Measurements from ENCODE around the gene THUMPD3.

The THUMPD3 gene

DNA sequence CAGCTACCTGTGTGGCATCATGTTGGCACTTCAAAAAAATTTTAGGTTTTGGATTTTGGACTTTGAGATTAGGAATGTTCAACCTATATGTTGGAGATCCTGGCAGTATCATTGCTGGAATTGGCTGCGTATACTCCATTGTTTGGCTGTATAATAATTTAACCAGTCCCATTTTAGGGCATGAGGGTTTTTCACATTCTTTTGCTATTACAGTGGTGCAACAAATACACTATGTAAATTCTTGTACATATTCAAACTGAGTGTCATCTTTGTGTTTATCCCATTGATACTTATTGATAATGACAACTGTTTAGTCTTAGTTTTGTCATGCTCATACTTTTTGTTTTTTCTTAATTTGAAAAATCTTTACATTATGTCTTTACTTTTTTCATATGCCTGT, 6.7 kb downstream of the THUMPD3 start:
- Histone ChIP-seq H3K27ac (ENCODE audit: low read depth, low read length) (no peak overlapping the region), H3K9ac (ENCODE audit: low read length) (no peak overlapping the region), H3K9me3 (ENCODE audit: low read length) (no peaks in the 10 kb centered on the region), H3K27me3 (ENCODE audit: control insufficient read depth in 1 of 2, insufficient read depth in 2 of 2, low read length in 2 of 2) (no peaks in the 10 kb centered on the region), H3K4me1 (ENCODE audit: insufficient read depth, low read length) (peaks cover 5% of the 10 kb centered on the region), H3K4me3 (ENCODE audit: low read depth in 1 of 2, low read length in 2 of 2) (no peak overlapping the region), H3K36me3 (ENCODE audit: insufficient read depth, low read length) (peaks cover 79% of the 10 kb centered on the region)

DNA sequence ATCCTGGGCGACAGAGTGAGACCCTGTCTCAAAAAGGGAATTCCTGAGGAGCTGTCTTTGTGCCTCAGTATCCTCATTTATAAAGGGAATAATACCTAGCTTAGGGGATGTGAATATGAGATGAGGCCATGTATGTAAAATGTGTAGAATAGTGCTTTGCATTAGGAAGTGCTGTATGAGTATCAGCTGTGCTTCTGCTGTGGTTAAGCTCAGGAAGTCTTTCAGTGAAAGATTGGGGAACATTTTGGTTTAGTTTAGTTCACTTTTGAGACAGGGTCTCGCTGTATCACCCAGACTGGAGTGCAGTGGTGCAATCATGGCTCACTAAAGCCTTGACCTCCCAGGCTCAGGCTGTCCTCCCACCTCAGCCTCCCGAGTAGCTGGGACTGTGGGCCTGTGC, 10.6 kb downstream of the THUMPD3 start:
- no peak overlapping the region for H3K4me3 ChIP-seq (ENCODE audit: low read depth in 1 of 2, low read length in 2 of 2)
- H3K4me1 ChIP-seq (ENCODE audit: insufficient read depth, low read length), result no peaks in the 10 kb centered on the region
- no peaks in the 10 kb centered on the region for H3K9me3 ChIP-seq (ENCODE audit: low read length)
- H3K27me3 ChIP-seq (ENCODE audit: control insufficient read depth in 1 of 2, insufficient read depth in 2 of 2, low read length in 2 of 2), result no peaks in the 10 kb centered on the region
- no peak overlapping the region for H3K27ac ChIP-seq (ENCODE audit: low read depth, low read length)
- no peak overlapping the region for H3K9ac ChIP-seq (ENCODE audit: low read length)
- peaks cover 83% of the 10 kb centered on the region for H3K36me3 ChIP-seq (ENCODE audit: insufficient read depth, low read length)

DNA sequence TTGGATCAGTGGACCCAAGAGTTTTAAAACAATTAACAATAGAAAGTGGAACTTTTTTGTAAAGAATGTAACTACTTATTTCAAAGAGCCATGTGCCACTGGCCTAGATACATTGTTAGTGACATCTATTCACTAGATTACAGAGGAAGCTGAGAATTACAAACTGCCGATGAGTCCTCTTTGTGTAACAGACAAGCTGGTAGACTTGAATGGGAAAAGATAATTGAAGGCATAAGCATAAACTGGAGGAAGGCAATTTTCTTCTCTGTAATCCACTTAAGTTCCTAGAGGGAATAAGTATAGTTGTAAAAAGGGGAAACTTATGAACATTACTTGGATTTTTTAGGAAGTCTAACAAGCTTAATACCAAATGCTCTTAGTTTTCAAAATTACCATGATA, 15.1 kb downstream of the THUMPD3 start:
- no peak overlapping the region for H3K27ac ChIP-seq (ENCODE audit: low read depth, low read length)
- no peaks in the 10 kb centered on the region for H3K4me1 ChIP-seq (ENCODE audit: insufficient read depth, low read length)
- H3K36me3 ChIP-seq (ENCODE audit: insufficient read depth, low read length), result peaks cover 63% of the 10 kb centered on the region
- no peak overlapping the region for H3K4me3 ChIP-seq (ENCODE audit: low read depth in 1 of 2, low read length in 2 of 2)
- no peaks in the 10 kb centered on the region for H3K9me3 ChIP-seq (ENCODE audit: low read length)
- H3K9ac ChIP-seq (ENCODE audit: low read length), result no peak overlapping the region
- H3K27me3 ChIP-seq (ENCODE audit: control insufficient read depth in 1 of 2, insufficient read depth in 2 of 2, low read length in 2 of 2), result no peaks in the 10 kb centered on the region

DNA sequence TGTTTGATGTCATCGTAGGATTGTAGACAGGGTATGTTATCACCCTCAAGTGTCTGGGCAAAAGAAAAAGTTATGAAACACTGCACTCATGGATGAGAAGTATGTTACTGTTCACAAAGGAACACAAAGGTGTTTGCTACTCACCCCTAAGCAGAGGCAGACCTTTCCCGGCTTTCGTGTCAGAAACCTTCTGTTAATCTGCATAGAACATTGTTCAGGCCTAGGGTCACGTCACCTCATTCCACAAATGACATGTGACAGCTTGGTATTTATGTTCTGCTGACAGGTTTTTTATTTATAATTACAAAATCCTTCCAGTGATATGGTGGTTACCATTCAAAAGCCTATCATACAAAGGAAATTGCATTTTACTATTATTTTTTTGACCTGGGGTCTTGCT, 16.5 kb downstream of the THUMPD3 start:
- Histone ChIP-seq H3K36me3 (ENCODE audit: insufficient read depth, low read length) (peaks cover 65% of the 10 kb centered on the region), H3K9ac (ENCODE audit: low read length) (no peak overlapping the region), H3K27me3 (ENCODE audit: control insufficient read depth in 1 of 2, insufficient read depth in 2 of 2, low read length in 2 of 2) (no peaks in the 10 kb centered on the region), H3K27ac (ENCODE audit: low read depth, low read length) (no peak overlapping the region), H3K4me1 (ENCODE audit: insufficient read depth, low read length) (no peaks in the 10 kb centered on the region), H3K9me3 (ENCODE audit: low read length) (no peaks in the 10 kb centered on the region), H3K4me3 (ENCODE audit: low read depth in 1 of 2, low read length in 2 of 2) (no peak overlapping the region)

DNA sequence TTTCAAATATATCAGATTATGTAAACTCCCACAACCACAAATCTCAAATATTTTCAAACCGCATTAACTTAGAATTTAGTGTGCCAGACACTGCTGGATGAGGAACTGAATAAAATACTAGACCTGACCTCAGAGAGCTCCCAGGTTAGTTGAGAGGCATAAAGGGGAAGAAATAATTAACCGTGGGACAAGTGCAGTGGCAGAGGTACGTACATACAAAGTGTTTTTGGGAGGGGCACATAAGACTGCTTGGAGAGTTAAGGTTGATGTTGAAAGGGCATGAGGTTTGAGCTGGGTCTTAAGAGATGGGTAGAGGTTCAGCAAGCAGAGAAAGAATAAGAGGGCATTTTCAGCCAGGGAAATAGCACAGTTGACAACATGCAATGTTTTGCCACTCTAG, 17.2 kb downstream of the THUMPD3 start:
- no peaks in the 10 kb centered on the region for H3K9me3 ChIP-seq (ENCODE audit: low read length)
- H3K4me3 ChIP-seq (ENCODE audit: low read depth in 1 of 2, low read length in 2 of 2), result no peak overlapping the region
- no peak overlapping the region for H3K27ac ChIP-seq (ENCODE audit: low read depth, low read length)
- no peak overlapping the region for H3K9ac ChIP-seq (ENCODE audit: low read length)
- no peaks in the 10 kb centered on the region for H3K4me1 ChIP-seq (ENCODE audit: insufficient read depth, low read length)
- H3K27me3 ChIP-seq (ENCODE audit: control insufficient read depth in 1 of 2, insufficient read depth in 2 of 2, low read length in 2 of 2), result no peaks in the 10 kb centered on the region
- H3K36me3 ChIP-seq (ENCODE audit: insufficient read depth, low read length), result peaks cover 65% of the 10 kb centered on the region

DNA sequence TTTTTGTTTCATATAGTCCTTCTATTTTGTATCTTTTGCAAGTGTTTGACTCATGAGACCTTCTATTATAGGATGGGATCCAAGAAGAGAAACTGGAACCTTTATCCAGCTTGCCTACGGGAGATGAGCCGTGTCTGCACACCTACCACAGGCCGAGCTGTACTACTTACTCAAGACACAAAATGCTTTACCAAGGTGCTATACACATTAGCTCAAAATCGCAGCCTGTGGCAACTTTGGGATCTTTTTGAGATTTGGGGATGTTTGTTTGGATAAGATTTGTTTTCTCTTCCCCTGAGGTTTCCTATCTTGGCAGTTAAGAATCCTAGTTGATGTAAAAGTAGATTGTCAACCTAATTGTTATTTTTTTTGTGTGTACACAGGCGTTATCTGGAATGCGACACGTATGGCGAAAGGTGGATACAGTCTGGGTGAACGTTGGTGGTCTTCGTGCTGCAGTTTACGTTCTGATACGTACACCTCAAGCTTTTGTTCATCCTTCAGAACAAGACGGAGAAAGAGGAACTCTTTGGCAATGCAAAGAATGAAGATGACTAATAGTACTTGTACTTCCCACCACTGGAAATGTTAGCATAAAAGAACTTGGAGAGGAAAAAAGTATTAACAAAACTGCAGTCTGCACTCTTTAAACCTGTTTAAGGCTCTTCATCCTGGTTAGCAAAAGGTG, 21.4 kb downstream of the THUMPD3 start:
- H3K27ac ChIP-seq (ENCODE audit: low read depth, low read length), result no peak overlapping the region
- no peaks in the 10 kb centered on the region for H3K4me1 ChIP-seq (ENCODE audit: insufficient read depth, low read length)
- H3K9ac ChIP-seq (ENCODE audit: low read length), result no peak overlapping the region
- H3K9me3 ChIP-seq (ENCODE audit: low read length), result no peaks in the 10 kb centered on the region
- H3K27me3 ChIP-seq (ENCODE audit: control insufficient read depth in 1 of 2, insufficient read depth in 2 of 2, low read length in 2 of 2), result no peaks in the 10 kb centered on the region
- H3K4me3 ChIP-seq (ENCODE audit: low read depth in 1 of 2, low read length in 2 of 2), result no peak overlapping the region
- peaks cover 75% of the 10 kb centered on the region for H3K36me3 ChIP-seq (ENCODE audit: insufficient read depth, low read length)

DNA sequence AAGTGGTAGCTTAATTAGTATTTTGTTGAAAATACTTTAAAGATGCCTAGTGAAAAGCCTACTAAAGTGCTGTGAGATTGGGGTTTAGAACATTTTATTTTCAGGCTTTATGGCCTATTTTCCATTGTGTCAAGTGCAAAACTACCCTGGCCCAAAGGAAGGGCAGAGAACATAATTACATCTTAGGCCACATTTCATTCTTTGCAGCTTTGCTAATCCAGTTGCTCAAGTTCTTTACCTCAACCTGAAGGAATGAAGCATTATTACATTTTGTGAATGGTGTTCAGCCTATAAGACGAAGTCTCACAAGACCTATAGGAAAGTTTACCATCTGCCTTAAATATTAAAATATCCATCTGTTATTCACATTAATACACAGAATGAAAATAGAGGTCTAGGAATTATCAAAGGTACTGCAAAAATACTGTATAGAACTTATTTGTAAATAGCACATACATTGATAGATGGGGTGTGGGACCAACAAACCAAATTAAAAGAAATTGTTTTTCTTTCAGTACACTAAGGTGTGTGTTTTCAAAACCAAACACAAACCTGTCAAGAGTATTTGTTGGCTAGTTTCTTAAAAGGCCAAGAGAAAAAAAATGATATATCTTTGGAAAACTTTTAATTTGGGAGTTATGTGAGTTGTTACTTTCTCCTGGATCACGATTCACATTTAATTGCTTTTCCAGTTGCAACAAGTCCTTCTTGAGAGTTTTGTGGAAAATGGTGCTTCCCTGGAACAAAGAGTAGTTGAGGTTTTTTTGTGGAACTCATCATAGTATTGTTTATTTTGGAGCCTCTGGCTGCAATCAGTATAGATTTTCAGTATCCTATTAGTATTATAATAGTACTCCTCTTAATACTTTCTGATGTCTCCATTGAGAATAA, 22.6 kb downstream of the THUMPD3 start:
- Histone ChIP-seq H3K4me3 (ENCODE audit: low read depth in 1 of 2, low read length in 2 of 2) (no peak overlapping the region), H3K36me3 (ENCODE audit: insufficient read depth, low read length) (peaks cover 76% of the 10 kb centered on the region), H3K9me3 (ENCODE audit: low read length) (no peaks in the 10 kb centered on the region), H3K4me1 (ENCODE audit: insufficient read depth, low read length) (no peaks in the 10 kb centered on the region), H3K9ac (ENCODE audit: low read length) (no peak overlapping the region), H3K27ac (ENCODE audit: low read depth, low read length) (no peak overlapping the region), H3K27me3 (ENCODE audit: control insufficient read depth in 1 of 2, insufficient read depth in 2 of 2, low read length in 2 of 2) (no peaks in the 10 kb centered on the region)

DNA sequence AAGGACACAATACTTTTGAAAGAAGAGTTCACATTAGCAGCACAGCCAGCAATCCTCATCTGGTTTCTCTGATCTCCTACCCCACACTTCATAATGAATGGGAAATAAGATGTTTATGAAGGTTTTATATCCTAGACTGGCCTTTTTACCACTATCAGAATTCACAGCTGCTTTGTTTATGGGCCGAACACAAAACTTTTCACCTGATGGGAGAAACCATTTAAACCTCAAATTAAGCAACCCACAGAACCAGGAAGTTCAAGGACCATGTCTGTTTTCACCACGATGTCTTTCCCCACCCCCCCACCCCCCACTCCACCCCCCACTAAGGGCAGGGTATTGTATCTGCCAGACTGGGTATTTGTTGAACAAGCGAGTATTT, 23.2 kb downstream of the THUMPD3 start:
- Histone ChIP-seq H3K36me3 (ENCODE audit: insufficient read depth, low read length) (peaks cover 82% of the 10 kb centered on the region), H3K4me3 (ENCODE audit: low read depth in 1 of 2, low read length in 2 of 2) (no peak overlapping the region), H3K9me3 (ENCODE audit: low read length) (no peaks in the 10 kb centered on the region), H3K27ac (ENCODE audit: low read depth, low read length) (no peak overlapping the region), H3K4me1 (ENCODE audit: insufficient read depth, low read length) (no peaks in the 10 kb centered on the region), H3K27me3 (ENCODE audit: control insufficient read depth in 1 of 2, insufficient read depth in 2 of 2, low read length in 2 of 2) (no peaks in the 10 kb centered on the region), H3K9ac (ENCODE audit: low read length) (no peak overlapping the region)

DNA sequence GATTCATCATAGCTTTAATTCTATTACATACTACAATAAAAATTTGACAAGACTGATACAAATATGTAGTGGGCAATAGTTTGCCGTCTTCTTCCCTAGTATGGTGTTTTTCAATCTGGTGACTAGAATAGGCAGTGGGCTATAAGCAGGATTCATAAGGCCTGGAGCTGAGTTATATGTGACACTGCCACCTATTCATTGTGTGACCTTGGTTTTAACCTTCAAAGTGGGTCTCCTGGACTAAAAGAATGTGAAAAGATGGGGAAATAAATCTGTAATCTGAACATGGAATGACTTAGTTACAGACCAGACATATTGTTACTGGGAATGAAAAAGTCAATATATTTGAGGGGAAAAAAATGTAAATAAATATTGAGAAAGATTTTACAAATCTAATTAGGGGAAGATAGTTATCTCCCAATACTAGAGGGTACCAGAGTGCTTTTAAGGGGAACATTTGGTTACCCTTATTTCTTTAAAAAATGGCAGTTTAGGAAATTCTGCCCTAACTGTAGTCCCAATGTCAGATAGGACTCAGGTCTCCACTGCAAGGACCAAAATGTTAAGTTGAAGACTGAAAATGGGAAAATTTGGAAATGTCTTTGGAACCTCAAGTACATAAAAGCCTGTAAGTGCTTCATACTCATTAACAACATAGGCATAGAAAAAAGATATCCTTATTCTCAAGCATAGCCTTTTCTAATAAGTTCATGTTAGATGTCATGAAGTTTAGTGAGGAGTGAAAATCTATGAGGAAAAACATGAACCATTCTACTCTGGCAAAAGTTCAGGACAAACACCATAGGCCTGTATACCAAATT, 23.9 kb downstream of the THUMPD3 start:
- Histone ChIP-seq H3K4me1 (ENCODE audit: insufficient read depth, low read length) (peaks cover 2% of the 10 kb centered on the region), H3K36me3 (ENCODE audit: insufficient read depth, low read length) (peaks cover 89% of the 10 kb centered on the region), H3K27ac (ENCODE audit: low read depth, low read length) (no peak overlapping the region)

DNA sequence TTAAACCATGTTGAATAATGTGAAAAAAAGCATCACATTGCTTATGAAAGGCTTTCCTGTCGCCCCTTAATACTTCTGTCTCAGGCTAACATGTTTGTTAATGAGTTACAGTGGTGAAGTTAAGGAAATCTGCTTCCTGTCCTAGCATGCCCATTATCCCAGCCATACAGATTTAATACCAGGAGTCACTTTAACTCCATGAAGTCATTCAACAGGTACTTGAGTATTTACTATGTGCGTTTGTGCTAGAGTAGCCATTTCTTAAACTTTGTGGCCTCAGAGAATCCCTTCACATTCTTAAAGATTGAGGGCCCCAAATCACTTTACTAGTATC, 24.4 kb downstream of the THUMPD3 start:
- Histone ChIP-seq H3K27me3 (ENCODE audit: control insufficient read depth in 1 of 2, insufficient read depth in 2 of 2, low read length in 2 of 2) (no peaks in the 10 kb centered on the region), H3K9ac (ENCODE audit: low read length) (no peak overlapping the region), H3K4me3 (ENCODE audit: low read depth in 1 of 2, low read length in 2 of 2) (no peak overlapping the region), H3K4me1 (ENCODE audit: insufficient read depth, low read length) (peaks cover 8% of the 10 kb centered on the region), H3K36me3 (ENCODE audit: insufficient read depth, low read length) (peaks cover 90% of the 10 kb centered on the region), H3K27ac (ENCODE audit: low read depth, low read length) (no peak overlapping the region), H3K9me3 (ENCODE audit: low read length) (no peaks in the 10 kb centered on the region)

More for the DNA sequence above, 23.9 kb downstream of the THUMPD3 start:
- H3K4me3 ChIP-seq (ENCODE audit: low read depth in 1 of 2, low read length in 2 of 2), result no peak overlapping the region
- H3K27me3 ChIP-seq (ENCODE audit: control insufficient read depth in 1 of 2, insufficient read depth in 2 of 2, low read length in 2 of 2), result no peaks in the 10 kb centered on the region
- H3K9ac ChIP-seq (ENCODE audit: low read length), result no peak overlapping the region
- H3K9me3 ChIP-seq (ENCODE audit: low read length), result no peaks in the 10 kb centered on the region

DNA sequence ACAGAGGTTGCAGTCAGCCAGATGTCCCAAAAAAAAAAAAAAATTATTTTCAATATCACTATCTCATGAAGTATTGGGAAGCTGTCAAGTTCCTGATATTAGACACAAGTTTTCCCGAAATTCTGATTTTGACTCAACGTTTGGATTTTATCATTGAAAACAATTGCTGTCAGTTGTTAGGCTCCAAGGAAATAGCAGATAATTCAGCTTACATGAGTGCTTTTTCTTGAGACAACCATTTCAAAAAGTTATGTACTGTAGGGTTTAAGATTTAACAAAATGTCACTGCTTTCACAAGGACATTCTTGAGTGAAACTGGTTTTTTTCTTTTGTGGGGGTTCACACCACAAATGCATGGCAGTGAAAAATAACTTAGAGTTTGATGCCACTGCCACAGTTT, 25.3 kb downstream of the THUMPD3 start:
- Histone ChIP-seq H3K27ac (ENCODE audit: low read depth, low read length) (no peak overlapping the region), H3K36me3 (ENCODE audit: insufficient read depth, low read length) (peaks cover 82% of the 10 kb centered on the region), H3K9me3 (ENCODE audit: low read length) (no peaks in the 10 kb centered on the region), H3K9ac (ENCODE audit: low read length) (no peak overlapping the region), H3K27me3 (ENCODE audit: control insufficient read depth in 1 of 2, insufficient read depth in 2 of 2, low read length in 2 of 2) (no peaks in the 10 kb centered on the region), H3K4me3 (ENCODE audit: low read depth in 1 of 2, low read length in 2 of 2) (no peak overlapping the region), H3K4me1 (ENCODE audit: insufficient read depth, low read length) (peaks cover 16% of the 10 kb centered on the region)

All from muscle layer of colon (tissue), 2 donors.